ENCODE data around the gene RASA3. TPM values are rescaled to one million over a fixed set of nuclear protein-coding genes. Genes with fewer than 3 reads are reported as not detected.
"Not testable (repeated sequence)": the region's sequence is repeated elsewhere in the genome, so short reads cannot be mapped to it uniquely, and the experiment has no call there.

Gene RASA3
- total RNA-seq, 4 donors from 2014 or later: 25.0 to 43.1 (median 30.2) TPM

DNA sequence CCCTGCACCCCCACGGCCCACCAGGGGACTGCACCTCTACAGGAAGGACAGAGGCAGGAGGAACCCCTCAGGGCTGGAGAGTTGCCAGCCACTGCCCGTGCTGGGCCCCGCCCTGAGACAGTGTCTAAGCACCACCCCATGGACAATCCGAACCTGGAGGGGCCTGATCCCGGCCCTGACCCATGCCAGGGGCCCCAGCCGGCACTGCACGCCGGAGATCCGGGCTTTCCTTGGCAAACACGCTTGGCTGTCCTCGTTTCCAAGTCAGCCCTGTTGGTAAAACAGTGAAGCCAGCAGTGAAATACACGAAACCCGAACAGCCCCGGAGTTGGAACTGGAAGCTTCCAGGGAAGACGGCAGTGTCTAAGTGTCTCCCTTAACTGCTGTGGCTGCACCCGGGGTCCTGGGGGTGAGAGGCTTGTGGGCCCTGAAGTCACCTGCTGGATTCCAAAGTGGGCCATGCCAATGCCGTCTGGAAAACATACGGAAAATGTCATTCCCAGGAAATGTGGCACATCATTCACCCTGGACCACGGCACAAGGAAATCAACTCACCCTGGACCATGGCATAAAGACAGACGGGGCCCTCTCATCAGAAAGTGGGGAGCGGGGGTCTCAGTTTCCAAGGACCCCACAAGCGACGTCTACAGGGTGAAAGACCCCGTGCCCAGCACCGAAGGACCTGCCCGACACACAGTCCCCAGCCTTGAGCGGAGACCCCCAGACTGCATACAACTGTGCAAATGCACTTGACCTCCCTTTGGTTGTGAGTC is 30.9 kb downstream of the RASA3 start:
- TF ChIP-seq CTCF (IDR thresholded peaks at IDR 0.05) (no peak), POLR2A (IDR thresholded peaks at IDR 0.05) (no peak), EP300 (IDR thresholded peaks at IDR 0.05) (no peak), POLR2AphosphoS5 (IDR thresholded peaks at IDR 0.05) (no peak)
- peak; percentile 16 for ATAC-seq
- H3K36me3 ChIP-seq: no peaks in the 10 kb centered on the region
- peaks cover 0 to 73% (median 29%) of the 10 kb centered on the region in 3 donors for H3K4me1 ChIP-seq
- WGBS, 2 donors (ENCODE audit: low coverage in 1 of 2): no CpG with 5 or more reads among the region's 27 CpGs
- H3K9me3 ChIP-seq: no peaks in the 10 kb centered on the region
- H3K4me3 ChIP-seq: no peak overlapping the region
- no peaks in the 10 kb centered on the region for H3K27me3 ChIP-seq
- H3K27ac ChIP-seq: peak overlapping the region; percentile 22 to 82 (median 80)

GRCh38 chr13:114100446-114101357 is 31.7 kb downstream of the RASA3 start:
- no peak overlapping the region for H3K4me3 ChIP-seq
- no peaks in the 10 kb centered on the region for H3K27me3 ChIP-seq
- H3K9me3 ChIP-seq: no peaks in the 10 kb centered on the region
- H3K4me1 ChIP-seq: peaks cover 0 to 66% (median 29%) of the 10 kb centered on the region in 3 donors
- TF ChIP-seq POLR2A (IDR thresholded peaks at IDR 0.05) (no peak), CTCF (IDR thresholded peaks at IDR 0.05) (no peak), EP300 (IDR thresholded peaks at IDR 0.05) (no peak), POLR2AphosphoS5 (IDR thresholded peaks at IDR 0.05) (no peak)
- H3K36me3 ChIP-seq: no peaks in the 10 kb centered on the region
- peak overlapping the region; percentile 22 to 82 (median 80) for H3K27ac ChIP-seq
- 50 to 76% methylated on average over 5 of the region's 29 CpGs for WGBS, 2 donors (ENCODE audit: low coverage in 1 of 2)
- ATAC-seq: no peak

GRCh38 chr13:114099918-114100445 is 32.4 kb downstream of the RASA3 start:
- Histone ChIP-seq H3K27me3 (no peaks in the 10 kb centered on the region), H3K4me1 (peaks cover 0 to 59% (median 29%) of the 10 kb centered on the region in 3 donors), H3K9me3 (no peaks in the 10 kb centered on the region), H3K36me3 (no peaks in the 10 kb centered on the region), H3K4me3 (no peak overlapping the region), H3K27ac (peak overlapping the region; percentile 11 to 82 (median 80))
- TF ChIP-seq POLR2A (IDR thresholded peaks at IDR 0.05) (no peak), CTCF (IDR thresholded peaks at IDR 0.05) (no peak), EP300 (IDR thresholded peaks at IDR 0.05) (no peak)
- ATAC-seq: peak; percentile 16
- WGBS, 2 donors (ENCODE audit: low coverage in 1 of 2): 60% methylated on average over 1 of the region's 25 CpGs; no CpG with 5 or more reads in 1 of the 2 donors

GRCh38 chr13:114099191-114099590 is 33.2 kb downstream of the RASA3 start:
- peaks cover 0 to 52% (median 29%) of the 10 kb centered on the region in 3 donors for H3K4me1 ChIP-seq
- H3K27ac ChIP-seq: peak overlapping the region; percentile 19 to 81 (median 76)
- no peaks in the 10 kb centered on the region for H3K27me3 ChIP-seq
- TF ChIP-seq POLR2A (IDR thresholded peaks at IDR 0.05) (no peak), POLR2AphosphoS5 (IDR thresholded peaks at IDR 0.05) (peak; percentile 82)
- ATAC-seq: peak; percentile 91
- no peaks in the 10 kb centered on the region for H3K36me3 ChIP-seq
- WGBS, 2 donors (ENCODE audit: low coverage in 1 of 2): no CpG with 5 or more reads among the region's 15 CpGs
- peak overlapping the region in 1 of 2 donors; percentile 22 for H3K4me3 ChIP-seq
- H3K9me3 ChIP-seq: no peaks in the 10 kb centered on the region

DNA sequence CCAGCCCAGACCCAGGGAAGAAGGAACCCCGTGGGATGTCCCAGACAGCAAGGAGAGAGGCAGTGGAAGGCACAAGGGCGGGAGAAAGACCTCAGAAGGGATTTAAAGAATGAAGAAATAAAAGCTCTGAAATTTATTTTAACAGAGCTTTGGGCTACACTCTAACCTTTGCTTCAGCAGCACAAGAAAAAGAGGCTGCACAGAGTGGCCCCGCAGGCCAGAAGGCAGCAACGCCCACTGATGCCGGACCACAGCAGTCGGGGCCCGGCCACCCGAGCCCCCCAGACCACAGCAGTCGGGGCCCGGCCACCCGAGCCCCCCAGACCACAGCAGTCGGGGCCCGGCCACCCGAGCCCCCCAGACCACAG is 33.8 kb downstream of the RASA3 start:
- peak overlapping the region in 1 of 2 donors; percentile 22 for H3K4me3 ChIP-seq
- not testable (repeated sequence) for ATAC-seq, H3K27me3 ChIP-seq, H3K9me3 ChIP-seq, H3K36me3 ChIP-seq
- H3K4me1 ChIP-seq: peaks cover 0 to 52% (median 29%) of the 10 kb centered on the region in 3 donors
- peak overlapping the region; percentile 19 to 81 (median 76) for H3K27ac ChIP-seq
- 25% methylated on average over 2 of the region's 14 CpGs; no CpG with 5 or more reads in 1 of the 2 donors for WGBS, 2 donors (ENCODE audit: low coverage in 1 of 2)

Measured in gastroesophageal sphincter (tissue), 4 donors.